IPS-20b (cell line): ENCODE data around the gene SPDYE3.
"Not testable (repeated sequence)": the region's sequence is repeated elsewhere in the genome, so short reads cannot be mapped to it uniquely, and the experiment has no call there.

Experiments
- H3K27ac ChIP-seq: one replicate; pipeline ENCODE4 v1.5.1; 2013; ENCODE audit warnings: low read length
- H3K27me3 ChIP-seq: 2 replicates; pipeline ENCODE4 v1.6.1; 2013; ENCODE audit warnings: mild to moderate bottlenecking, low read length, inconsistent platforms; ENCODE audit not compliant: insufficient read depth
- H3K36me3 ChIP-seq: 2 replicates; pipeline ENCODE4 v1.6.1; 2013; ENCODE audit warnings: low read depth, mild to moderate bottlenecking, inconsistent platforms, low read length, moderate library complexity; ENCODE audit not compliant: insufficient read depth
- H3K4me1 ChIP-seq: 2 replicates; pipeline ENCODE4 v1.6.1; 2013; ENCODE audit warnings: mild to moderate bottlenecking, control low read depth, inconsistent platforms, low read length, moderate library complexity; ENCODE audit not compliant: insufficient read depth
- H3K4me3 ChIP-seq: 2 replicates; pipeline ENCODE4 v1.5.1; 2013; ENCODE audit warnings: mild to moderate bottlenecking, low read length, inconsistent platforms
- H3K9ac ChIP-seq: 2 replicates; pipeline ENCODE4 v1.6.1; 2013; ENCODE audit warnings: low read depth, mild to moderate bottlenecking, inconsistent platforms, low read length, moderate library complexity
- H3K9me3 ChIP-seq: 2 replicates; pipeline ENCODE4 v1.6.1; 2013; ENCODE audit warnings: mild to moderate bottlenecking, low read depth, low read length, inconsistent platforms; ENCODE audit not compliant: insufficient read depth

The SPDYE3 gene, protein sequence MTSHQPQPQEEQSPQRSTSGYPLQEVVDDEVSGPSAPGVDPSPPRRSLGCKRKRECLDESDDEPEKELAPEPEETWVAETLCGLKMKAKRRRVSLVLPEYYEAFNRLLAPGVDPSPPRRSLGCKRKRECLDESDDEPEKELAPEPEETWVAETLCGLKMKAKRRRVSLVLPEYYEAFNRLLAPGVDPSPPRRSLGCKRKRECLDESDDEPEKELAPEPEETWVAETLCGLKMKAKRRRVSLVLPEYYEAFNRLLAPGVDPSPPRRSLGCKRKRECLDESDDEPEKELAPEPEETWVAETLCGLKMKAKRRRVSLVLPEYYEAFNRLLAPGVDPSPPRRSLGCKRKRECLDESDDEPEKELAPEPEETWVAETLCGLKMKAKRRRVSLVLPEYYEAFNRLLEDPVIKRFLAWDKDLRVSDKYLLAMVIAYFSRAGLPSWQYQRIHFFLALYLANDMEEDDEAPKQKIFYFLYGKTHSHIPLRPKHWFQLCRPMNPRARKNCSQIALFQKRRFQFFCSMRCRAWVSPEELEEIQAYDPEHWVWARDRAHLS

DNA sequence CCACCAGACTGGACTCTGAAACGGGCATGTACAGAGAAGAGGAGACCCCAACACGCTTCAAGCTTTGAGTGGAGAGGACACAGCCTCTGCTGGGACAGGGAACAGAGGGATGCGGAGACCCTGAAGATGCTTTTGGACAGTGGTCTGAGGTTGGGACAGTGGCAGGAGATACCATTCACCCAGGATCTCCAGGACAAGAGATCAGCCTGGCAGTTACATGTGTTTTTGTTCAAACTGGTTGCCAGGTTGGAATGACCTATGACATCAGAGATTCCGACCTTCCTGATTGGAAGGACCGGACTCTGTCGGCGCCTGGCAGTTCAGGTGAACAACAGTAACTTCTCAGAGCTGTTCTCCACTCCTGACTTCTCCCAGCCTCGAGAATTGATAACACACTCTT is at the start of gene SPDYE3:
TSS of gene SPDYE3 (plus strand) at position 301 of the 400 bp plus-strand sequence. CDS start 184 bp downstream, outside the sequence.
- H3K27ac ChIP-seq, H3K9me3 ChIP-seq, H3K36me3 ChIP-seq, H3K4me3 ChIP-seq, H3K4me1 ChIP-seq, H3K27me3 ChIP-seq, H3K9ac ChIP-seq: not testable (repeated sequence)

DNA sequence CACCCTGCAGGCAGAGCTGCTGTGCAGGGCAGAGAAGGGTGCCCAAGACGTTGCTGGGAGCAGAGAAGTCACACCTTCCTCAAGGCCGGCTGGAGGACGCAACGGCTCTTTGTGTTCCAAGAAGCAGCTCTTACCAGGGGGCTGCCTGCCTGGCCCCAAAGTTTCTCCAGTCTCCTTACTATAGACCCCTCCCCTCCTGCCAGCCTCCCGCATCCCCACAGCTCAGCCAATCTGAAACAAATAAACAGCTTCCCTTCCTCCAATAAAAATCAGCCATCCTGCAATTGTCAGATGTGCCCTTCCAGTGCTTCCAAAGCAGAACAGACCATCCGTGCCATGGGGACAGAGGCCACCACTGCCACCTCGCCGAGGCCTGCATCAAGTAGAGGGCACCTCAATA is 47.5 kb upstream of the SPDYE3 start:
- H3K27me3 ChIP-seq, H3K4me3 ChIP-seq, H3K9ac ChIP-seq, H3K36me3 ChIP-seq, H3K4me1 ChIP-seq, H3K9me3 ChIP-seq, H3K27ac ChIP-seq: not testable (repeated sequence)

DNA sequence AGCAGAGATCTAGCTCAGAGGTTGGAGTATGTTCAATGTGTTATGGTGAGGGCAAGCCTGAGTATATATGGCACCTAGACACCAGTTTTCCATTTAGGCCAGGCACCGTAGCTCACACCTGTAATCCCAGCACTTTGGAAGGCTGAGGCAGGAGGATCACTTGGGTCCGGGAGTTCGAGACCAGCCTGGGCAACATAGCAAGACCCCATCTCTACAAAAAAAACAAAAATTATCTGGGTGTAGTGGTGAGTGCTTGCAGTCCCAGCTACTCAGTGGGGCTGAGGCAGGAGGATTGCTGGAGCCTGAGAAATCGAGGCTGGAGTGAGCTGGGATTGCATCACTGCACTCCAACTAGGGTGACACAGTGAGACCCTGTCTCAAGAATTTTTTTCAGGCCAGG is 44.6 kb upstream of the SPDYE3 start:
- H3K36me3 ChIP-seq, H3K4me3 ChIP-seq, H3K4me1 ChIP-seq, H3K9me3 ChIP-seq, H3K9ac ChIP-seq, H3K27me3 ChIP-seq, H3K27ac ChIP-seq: not testable (repeated sequence)

DNA sequence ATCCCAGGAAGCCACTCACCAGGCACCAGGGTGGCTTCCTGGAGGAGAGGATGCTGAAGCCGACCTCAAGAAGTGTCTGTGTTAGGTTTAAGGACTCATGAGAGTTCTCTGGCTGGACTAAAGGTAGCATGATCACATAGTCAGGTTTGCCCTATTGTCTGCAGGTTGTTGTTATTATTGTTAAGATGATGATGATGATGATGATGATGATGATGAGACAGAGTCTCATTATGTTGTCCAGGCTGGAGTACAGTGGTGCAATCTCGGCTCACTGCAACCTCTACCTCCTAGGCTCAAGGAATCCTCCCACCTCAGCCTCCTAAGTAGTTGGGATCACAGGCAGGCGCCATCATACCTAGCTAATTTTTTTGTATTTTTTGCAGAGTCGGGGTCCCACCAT is 43.3 kb upstream of the SPDYE3 start:
- H3K27ac ChIP-seq, H3K36me3 ChIP-seq, H3K27me3 ChIP-seq, H3K4me3 ChIP-seq, H3K9me3 ChIP-seq, H3K9ac ChIP-seq, H3K4me1 ChIP-seq: not testable (repeated sequence)

DNA sequence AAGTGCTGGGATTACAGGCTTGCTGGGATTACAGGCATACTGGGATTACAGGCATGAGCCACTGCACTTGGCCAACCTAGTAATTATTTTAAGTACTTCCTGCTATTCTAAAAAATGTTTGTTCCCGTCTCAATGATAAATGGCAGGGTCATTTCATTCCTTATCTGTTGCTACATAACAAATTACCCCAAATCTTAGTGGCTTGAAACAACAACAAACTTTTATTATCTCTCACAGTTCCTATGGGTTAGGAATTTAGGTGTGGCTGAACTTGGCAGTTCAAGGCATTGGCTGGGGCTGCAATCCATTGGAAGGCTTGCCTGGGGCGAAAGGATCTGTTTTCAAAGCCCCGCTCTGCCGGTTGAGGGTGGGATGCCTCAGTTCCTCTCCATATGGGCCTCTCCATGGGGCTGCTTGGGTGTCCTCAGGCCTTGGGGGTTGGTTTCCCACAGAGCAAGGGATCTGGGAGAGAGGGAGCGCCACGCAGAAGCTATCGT is 42.8 kb upstream of the SPDYE3 start:
- H3K4me3 ChIP-seq, H3K36me3 ChIP-seq, H3K27ac ChIP-seq, H3K9me3 ChIP-seq, H3K4me1 ChIP-seq, H3K9ac ChIP-seq, H3K27me3 ChIP-seq: not testable (repeated sequence)

DNA sequence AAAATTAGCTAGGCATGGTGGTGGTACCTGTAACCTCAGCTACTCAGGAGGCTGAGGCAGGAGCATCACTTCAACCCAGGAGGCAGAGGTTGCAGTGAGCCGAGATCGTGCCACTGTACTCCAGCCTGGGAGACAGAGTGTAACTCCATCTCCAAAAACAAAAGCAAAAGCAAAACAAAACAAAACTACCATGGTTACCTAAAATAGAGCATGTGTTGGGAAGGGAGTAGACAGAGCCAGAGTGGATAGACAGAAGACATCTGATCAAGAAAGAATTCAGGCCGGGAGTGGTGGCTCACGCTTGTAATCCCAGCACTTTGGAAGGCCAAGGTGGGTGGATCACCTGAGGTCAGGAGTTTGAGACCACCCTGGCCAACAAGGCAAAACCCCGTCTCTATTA is 41.7 kb upstream of the SPDYE3 start:
- not testable (repeated sequence) for H3K9ac ChIP-seq, H3K36me3 ChIP-seq, H3K27me3 ChIP-seq, H3K4me3 ChIP-seq, H3K9me3 ChIP-seq, H3K4me1 ChIP-seq, H3K27ac ChIP-seq

DNA sequence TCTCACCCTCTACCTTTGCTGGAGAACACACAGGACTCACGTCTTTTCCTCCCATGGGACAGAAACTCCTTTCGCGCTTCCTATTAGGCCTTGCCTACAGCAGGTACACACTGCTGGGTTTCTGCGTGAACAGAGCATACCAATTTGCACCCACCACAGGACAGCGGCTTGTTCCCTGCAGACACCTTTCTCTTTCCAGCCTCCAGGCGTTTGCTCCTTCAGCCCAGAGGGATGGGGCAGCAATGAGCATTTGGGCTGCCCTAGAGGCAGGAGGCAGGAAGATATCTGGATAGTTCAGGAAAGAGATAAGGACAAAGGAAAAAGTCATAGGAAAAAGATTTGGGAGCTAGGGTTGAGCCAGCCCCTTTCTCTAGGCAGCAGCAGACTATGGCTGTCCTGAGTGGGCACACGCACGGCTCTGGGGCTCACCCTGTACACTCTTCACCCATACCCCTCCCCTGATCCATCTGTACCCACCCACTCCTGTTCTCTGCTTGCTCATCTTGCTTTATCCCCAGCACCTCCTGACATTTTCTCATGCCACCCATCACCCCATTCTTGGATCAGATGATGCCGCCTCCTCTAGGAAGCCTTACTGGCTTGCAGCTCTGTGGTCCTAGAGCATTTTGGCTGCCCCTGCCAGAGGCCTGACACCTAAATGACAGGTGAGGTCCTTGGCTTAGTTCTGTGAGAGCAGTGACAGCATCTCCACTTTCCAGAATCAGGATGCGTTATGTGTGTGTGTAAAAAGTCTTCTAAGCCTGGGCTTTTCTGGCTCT is 40.7 kb upstream of the SPDYE3 start:
- Histone ChIP-seq H3K4me3 (no peak overlapping the region), H3K9ac (no peak overlapping the region), H3K4me1 (no peaks in the 10 kb centered on the region; the same call in 1 of the 2 replicates), H3K9me3 (no peaks in the 10 kb centered on the region), H3K36me3 (no peaks in the 10 kb centered on the region; the same call in 1 of the 2 replicates), H3K27me3 (no peaks in the 10 kb centered on the region), H3K27ac (no peak overlapping the region)

DNA sequence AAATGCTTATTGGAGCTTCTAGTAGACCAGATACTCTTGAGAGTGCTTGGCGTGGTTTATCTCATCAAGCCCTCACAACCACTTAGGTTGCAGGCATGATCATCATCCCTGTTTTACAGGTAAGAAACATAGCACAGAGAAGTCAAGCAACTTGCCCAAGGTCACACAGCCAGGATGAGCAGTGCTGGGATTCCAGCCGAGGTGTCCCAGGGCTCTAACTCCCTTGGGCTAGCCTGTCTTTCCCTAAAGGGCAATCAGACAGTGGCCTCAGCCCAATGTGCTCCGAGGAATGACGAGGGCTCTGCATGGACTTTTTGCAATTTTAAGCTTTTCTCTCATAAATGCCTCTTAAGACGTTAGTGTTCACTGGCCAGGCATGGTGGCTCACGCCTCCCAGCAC is 39.9 kb upstream of the SPDYE3 start:
- Histone ChIP-seq H3K9ac (no peak overlapping the region), H3K27me3 (no peaks in the 10 kb centered on the region), H3K9me3 (no peaks in the 10 kb centered on the region), H3K27ac (no peak overlapping the region), H3K4me3 (no peak overlapping the region), H3K4me1 (no peaks in the 10 kb centered on the region; the same call in 1 of the 2 replicates), H3K36me3 (no peaks in the 10 kb centered on the region; the same call in 1 of the 2 replicates)

DNA sequence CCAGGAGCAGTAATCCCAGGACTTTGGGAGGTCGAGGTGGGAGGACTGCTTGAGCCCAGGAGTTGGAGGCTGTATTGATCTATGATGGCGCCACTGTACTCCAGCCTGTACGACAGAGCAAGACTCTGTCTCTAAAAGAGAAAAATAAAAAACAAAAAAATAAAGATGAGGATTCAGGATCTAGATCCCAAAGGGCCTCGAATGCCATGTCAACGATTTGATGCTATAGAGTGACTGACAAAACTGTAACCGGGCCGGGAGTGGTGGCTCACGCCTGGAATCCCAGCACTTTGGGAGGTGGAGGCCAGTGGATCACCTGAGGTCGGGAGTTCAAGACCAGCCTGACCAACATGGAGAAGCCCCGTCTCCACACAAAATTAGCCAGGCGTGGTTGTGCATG is 38.6 kb upstream of the SPDYE3 start:
- not testable (repeated sequence) for H3K9ac ChIP-seq

DNA sequence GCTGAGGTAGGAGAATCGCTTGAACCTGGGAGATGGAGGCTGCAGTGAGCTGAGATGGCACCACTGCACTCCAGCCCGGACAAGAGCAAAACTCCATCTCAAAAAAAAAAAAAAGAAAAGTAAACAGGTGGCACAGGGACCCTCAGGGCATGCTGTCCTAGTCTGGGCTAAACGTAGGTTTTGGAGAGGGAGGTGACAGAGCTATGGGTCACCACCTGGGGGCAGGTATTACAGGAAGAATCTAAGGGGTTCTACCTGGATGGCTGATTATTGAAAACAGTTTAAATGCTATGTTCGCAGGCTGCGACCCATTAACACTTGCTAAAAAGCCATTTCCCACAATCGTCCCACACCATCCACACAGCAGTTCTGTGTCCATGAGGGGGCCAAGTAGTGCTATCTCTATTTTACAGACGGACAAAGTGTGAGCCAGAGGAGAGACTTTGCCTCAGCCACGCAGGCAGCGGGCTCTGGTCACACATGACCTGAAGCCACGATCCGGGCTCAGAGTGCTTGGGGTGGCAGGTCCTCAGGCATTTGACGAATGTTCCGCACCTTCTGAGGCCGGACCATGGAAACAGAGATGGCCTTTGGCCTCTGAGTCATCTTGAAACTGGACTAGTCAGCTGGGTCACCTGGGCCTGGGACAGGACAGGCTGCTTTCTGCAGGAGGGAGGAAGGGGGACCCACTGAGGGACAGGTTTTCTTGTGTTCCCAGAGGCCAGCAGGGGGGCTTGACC is 38.0 kb upstream of the SPDYE3 start:
- H3K9ac ChIP-seq, result not testable (repeated sequence)

More for the DNA sequence above, 38.6 kb upstream of the SPDYE3 start:
- H3K36me3 ChIP-seq, H3K4me3 ChIP-seq, H3K27ac ChIP-seq, H3K4me1 ChIP-seq, H3K9me3 ChIP-seq, H3K27me3 ChIP-seq: not testable (repeated sequence)

DNA sequence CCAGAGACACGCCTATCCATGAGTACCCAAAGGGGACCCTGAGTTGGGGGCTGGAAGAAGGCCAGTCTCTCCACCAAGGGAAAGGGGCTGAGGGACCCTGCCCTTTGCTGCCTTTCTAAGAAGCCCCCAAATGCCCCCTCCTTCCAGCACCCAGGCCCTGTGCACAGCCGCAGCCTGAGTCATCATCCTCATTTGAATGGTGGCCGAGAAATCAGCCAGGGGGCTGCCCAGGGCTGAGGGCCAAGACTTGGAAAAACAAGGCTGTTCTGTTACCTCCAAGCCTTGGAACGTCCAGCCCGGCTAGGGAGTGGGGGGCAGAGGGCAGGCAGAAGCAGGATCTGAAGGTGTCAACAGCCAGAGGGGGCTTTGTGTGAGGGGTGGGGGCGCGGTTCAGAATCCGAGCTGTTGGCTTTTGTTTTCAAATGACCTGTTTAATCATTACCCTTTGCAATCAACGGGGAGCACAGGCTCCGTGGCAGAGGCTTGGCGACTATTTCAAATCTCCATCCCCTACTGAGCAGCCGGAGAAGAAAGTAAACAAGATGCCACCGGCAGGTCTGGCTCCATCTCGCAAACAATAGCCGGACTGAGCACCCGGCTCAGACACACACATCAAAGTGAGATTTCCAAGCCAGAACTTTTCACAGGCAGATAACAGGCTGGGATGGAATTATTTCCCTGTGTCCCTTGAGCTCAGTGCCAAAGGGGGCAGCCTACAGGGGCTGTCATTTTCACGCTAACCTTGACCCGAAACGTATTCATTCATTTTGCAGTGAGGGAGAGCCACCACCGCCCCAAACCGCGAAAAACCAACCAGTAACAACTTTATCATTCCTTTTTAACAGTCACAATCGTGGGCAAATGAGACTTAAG is 37.2 kb upstream of the SPDYE3 start:
- H3K27me3 ChIP-seq, H3K36me3 ChIP-seq, H3K27ac ChIP-seq, H3K4me1 ChIP-seq, H3K9me3 ChIP-seq: not testable (repeated sequence)
- Histone ChIP-seq H3K9ac (peak overlapping the region; percentile 65; the same call in 1 of the 2 replicates), H3K4me3 (peak overlapping the region; percentile 77)

More for the DNA sequence above, 38.0 kb upstream of the SPDYE3 start:
- H3K9me3 ChIP-seq, H3K36me3 ChIP-seq, H3K4me1 ChIP-seq, H3K27me3 ChIP-seq, H3K27ac ChIP-seq: not testable (repeated sequence)
- H3K4me3 ChIP-seq, result peak overlapping the region; percentile 77; the same call in 1 of the 2 replicates
